GM18502 (cell line): ENCODE measurements around the gene PAPPA.

ENCODE experiments used
- ATAC-seq: cut with Tn5 transposase; IDR thresholded peaks from one replicate; pipeline ENCODE4 v1.9.1; 2021; ENCODE audit warnings: mild to moderate bottlenecking; ENCODE audit not compliant: unreplicated experiment, poor library complexity

The PAPPA gene

DNA sequence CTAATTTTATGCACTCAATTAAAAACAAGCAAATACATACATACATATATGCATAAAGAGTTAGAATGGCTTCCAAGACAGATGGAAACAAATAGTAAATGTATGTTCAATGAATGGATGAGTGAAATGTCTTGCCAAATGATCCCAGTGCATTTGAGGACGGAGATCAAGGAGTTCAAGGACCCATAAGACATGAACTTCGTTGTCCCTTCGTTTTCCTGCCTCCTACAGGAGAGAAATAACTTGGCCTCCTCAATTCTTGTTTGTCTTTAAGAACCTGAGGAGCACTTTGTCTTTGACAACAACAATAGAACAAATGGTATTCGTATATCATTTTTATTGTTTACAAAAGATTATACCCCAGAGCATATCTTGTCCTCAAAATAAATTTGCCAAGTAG, 2.4 kb upstream of the PAPPA start:
- ATAC-seq = no peak

DNA sequence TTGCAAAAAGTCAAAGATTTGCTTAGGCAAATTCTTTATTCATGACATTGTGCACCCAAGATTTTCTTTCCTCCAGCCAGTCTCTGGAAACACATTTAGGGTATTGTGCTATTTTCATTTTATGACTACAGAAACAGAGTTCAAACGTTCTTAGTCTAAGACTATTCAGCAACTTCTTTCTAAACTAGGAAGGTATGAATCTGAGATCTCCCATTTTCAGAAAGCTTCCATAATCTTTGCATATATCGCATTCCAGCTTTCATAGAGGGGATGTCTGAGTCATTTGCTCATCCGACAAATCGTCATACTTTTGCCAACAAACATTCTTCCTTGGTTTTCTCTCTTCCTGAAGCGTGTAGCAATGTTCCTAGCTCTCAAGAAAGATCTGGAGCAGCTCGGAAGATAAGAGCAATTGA, 1.6 kb upstream of the PAPPA start:
- ATAC-seq = no peak

DNA sequence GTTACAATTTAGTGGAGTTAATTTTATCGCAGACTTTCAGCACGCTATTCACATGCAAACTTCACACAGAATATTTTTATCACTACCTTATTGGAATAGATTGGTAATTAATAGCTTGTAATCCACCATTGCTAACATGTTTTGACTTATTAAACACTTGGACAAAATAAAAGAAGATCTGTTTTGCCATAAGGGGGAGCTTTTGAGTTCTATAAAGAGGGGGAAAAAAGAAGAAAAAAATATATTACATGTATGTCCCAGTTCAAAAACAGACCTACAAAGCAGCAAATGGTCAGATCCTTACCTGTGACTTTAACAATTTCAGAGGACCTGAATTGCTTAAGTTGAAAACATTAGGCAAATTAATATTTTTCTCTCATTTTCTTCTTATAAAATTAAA, 1.2 kb upstream of the PAPPA start:
- no peak for ATAC-seq

DNA sequence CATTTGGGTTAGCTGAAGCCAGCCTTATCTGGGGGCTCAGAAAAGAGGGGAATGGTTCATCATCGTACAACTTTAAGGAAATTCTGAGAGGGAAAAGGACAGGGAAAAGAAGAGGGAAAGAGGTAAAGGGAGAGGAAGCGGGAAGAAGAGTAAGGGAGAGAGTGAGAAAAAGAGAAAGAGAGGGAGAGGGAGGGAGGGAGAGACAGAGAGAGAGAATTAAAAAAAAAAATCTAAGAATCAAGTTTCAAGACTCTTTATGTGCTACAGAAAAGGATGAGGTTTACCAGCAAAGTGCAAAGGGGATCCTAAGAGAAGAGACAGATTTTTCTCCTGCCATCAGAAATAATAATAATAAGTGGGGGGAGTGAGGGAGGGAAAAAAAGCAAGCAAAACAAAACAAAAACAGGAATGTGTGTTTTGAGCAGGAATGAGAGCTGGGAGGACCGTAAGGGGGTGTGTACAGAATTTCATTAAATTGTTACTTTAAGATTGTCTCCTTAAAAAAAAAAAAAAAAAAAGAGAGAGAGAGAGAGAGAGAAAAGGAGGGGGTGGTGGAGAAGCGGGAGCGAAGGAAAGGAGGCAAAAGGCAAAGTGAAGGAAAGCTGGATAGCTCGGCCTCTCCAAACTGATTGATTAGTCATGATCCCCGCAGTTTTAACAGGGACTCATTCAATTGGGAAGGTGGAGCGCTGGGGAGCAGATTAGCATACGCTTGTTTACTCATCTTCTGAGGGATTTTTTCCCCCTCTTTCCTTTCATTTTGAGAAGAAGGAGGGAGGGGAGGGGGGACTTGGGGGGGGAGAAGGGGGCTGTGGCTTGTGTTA, 438 bp upstream of the PAPPA start:
- ATAC-seq = no peak

DNA sequence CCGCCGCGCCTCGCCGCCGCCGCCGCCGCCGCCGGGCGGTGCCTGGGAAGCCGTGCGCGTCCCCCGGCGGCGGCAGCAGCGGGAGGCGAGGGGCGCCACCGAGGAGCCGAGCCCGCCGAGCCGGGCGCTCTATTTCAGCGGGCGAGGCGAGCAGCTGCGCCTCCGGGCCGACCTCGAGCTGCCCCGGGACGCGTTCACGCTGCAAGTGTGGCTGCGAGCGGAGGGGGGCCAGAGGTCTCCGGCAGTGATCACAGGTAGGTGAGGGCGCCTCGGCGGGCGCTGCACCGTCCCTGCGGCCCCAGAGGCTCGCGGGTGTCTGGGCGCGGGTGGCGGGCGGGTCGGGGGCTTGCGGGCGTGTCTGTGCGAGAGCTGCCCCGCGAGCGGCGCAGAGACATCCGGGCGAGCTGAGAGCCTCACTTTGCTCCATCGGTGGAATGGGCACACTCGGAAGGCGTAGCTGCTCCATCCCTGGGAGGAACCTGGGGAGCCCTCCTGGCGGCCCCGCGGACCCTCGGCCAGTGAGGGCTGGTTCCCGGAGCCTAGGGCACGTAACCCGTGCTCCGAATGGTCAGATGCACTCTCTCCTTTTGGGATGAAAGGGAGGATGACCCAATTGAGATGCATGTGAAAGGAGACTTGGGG, 864 bp downstream of the PAPPA start:
- no peak for ATAC-seq

DNA sequence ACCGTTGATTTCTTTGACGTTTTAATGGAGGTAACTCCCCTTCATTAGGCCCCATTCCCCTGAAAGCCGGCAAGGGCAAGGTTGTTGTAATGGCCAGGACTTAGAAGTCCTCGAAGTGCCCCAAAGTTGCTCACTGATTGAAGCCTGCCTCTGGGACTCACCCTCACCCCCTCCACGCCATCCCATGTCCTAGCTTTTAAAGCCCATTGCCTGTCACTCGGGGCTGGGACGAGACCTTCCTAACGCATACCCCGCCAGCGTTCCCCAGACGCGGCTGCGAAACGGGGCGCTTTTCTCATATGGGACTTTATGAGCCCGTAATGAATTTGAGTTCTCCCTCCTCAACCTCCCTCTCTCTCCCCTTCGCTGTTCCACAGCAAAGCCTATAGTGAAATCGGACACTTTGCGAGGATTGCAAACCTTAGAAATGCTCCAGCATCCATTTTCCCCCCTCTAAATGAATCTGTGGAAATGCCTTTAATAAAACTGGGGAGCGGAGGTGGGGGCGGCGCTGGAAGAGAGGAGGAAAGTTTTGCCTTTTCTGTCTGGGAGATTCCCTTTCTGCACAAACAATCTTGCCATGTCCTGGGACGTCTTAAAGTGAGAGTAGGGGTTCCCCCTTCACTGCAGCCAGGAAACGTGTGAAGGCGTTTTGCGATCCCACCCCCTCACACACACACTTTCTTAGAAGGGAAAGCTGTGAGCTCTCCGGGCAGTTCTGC, 1.5 kb downstream of the PAPPA start:
- ATAC-seq = no peak

DNA sequence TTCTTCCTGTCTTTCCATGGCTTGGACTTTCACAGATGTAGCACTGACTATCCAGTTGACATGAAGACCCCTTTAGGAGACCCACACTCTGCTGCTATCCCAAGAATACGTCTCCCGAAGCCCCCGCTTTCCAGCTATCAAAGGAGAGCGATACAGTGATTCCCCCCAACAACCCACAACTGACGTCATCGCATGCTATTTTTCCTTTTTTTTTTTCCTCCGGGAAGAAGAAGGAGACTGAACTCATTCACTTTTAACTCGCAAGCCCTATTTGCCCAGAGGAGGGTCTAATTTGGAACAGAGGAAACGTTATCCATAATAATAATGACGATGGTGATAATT, 2.1 kb downstream of the PAPPA start:
- ATAC-seq = no peak

DNA sequence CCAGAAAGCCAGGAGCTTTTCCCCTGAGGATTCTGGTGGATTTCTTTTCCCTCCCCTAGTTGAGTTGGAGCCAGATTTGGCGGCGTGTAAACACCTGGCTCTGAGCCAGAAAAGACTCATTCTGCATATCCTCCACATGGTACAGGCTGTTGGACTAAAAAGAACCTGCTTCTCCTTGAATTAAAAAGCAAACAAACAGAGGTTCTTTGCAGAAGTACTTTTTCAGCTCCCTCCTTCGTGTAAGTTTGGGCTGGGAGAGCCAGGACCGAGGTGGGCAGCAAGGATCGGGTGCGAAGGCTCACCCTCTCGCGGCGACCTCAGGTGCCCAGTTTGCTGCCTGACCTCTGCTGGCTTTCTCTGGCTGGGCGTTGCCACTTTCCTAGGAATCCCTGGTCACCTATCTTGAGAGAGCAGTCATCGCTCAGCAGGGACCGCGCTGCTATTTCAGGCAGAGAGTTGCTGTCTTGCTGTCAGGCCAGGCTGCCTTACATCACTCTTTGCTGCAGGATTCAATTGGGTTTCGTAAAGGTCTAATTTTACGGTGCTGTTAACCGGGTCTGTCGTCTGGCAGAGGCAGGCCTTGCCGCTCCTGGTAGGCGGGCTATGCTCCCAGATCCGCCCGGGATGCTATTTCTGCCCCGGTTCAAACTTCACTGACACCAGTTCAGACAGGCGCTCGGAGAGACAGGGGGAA, 3.2 kb downstream of the PAPPA start:
- no peak for ATAC-seq

DNA sequence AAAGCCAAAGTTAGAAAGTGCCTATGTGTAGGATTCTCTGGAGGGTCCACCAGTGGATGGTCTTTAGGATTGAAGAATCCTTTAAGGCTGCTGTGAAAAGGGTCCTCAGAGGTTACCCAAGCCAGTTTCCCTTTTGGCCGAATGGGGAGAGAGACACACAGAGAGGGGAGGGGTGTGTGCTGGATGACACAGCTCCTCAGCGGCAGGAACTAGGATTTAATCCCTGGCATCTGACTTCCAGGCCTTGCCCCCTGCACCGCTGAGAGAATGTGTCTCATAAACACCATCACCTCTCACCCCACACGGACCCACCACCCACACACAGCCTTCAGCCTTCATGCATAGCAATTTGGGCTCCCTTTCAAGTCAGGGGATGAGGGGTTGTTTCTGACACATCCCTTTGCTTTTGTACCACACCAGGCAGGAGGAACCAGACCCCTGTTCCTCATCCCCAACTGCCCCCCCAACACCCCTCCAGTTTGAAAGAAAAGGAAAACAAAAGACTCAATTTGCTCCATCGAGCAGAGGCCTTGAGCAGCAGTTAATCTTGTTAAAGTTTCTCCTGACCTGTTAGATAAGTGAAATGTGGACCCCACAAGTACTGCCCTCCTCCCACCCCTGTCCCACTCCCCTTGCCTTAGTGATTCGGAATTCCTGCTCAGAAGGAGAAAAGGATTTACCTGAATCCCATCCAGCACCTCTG, 4.0 kb downstream of the PAPPA start:
- no peak for ATAC-seq

DNA sequence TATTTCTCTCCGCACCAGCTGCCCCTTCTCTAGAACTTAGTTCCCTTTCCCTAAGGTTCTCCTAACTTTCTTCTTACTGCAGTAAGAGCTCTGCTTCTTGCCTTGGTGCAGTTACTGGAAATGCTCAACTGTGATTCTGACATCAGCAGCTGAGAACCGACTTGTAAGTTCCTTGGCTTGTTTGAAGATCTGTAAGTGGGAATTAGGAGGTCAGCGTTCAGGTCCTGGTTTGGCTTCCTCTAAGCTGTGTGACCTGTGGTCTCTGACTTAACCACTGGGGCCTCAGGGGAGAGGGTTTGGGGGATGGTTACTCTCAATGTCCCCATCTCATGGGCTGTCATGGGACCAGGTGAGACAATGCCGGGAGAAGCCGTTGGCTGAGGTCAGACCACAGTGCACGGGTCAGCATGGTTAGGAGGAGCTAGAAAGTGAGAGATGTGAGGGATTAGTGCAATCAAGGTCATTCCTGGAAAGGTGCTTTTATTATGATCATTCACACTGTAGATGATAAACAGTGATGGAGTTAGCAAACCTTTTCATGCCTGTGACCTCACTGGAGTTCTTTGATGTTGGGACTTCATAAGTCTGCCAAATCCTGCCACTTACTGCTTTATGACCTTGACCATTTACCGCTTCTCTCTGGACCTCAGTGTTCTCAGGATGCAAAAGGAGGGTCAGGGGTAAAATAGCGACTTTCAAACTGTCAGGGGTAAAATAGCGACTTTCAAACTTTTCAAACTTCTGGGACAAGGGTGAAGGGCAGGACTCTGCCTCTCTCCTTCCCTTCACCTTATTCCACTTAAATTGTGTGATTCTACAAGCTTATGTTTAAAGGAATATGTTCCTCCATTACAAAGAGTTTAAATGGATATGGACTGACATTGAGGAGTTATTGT, 7.3 kb downstream of the PAPPA start:
- no peak for ATAC-seq

DNA sequence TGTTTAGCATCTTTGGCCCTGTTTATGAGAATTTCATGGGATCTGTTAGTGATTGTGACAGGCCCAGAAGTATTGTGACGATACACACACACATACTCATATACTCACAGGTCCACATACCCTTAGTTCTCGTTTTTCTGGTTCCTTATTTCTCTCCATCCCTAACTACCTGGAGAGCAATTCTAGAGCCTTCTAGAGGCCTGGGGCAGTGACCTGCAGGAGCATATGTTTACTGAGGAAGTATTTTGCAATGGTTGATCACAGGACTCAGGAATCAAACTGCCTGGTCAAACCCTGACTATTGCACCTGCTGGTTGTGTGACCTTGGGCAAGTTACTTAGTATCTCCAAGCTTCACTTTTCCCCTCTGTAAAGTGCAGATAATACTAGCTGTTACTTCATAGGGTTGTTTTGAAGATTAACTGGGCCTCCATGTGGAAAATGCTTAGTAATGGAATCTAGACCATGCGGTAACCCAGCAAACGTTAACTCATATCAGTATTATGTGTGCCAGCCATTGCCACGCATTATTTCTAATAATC, 8.7 kb downstream of the PAPPA start:
- ATAC-seq = no peak

DNA sequence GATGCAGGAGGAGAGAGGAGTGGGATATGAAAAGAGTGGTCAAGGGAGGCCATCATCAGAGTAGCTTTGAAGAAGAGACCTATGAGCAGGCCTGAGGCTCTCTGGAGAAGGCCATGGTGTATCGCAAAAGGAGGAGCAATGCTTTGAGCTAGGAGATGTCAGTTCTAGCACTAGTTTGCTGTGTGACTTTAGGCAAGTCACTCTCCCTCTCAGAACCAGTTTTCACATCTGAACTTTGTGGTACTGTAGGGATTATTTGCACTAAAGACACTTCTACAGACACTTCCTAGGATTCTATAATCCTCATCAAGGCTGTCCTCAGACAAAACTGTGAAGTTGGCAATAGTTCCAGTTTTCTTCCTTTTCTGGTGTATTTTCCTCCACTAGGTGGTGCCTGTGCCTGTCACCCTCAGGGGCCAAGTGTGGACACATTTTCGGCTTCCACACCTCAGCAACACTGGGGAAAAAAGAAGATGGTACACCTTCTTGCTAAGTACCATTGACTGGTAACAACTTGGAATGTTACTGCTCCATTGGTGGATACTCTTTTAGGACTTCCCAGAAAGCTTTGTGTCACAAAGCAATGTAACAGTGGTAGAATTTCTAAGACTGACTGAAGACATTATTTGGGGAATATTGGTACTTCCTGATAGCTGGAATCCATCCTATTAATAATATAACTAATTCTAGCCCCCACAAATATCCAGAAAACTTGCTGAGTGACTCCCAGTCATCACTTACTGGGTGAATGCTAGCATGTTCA, 9.9 kb downstream of the PAPPA start:
- no peak for ATAC-seq

DNA sequence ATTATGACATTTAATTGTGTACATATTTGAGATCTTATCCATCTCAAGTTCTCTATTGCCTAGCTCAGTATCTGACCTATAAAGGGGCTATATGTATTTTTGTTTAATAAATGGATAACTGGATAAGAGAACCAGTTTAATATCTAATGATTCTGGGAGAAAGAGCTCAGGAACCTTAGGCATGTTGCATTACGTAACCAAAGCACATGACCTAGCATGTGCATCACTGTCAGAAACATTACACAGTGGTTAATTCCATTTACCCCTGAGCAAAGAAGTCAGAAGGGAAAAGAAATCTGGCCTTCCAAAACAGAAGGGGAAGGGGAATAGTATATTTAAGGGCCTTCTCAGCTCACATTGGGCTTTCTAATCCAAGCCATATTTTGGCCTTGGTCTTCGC, 12.3 kb downstream of the PAPPA start:
- ATAC-seq = no peak

DNA sequence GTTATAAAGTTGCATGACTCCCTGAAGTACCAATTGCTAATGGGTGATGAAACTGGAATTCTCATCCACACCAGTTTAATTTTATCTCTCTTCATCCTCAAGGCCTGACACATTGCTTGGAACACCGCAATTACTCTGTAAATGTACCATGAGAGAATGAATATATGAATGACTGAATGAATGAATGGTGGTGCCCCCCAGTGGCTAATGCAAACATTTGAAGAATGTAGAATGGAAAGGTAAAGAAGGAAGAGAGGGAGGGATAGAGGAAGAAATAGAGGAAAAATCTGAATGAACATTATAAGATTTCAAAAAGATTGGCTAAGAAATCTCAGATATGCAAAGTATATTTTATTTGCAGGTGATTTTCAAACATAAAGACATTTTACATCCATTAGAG, 13.1 kb downstream of the PAPPA start:
- no peak for ATAC-seq

DNA sequence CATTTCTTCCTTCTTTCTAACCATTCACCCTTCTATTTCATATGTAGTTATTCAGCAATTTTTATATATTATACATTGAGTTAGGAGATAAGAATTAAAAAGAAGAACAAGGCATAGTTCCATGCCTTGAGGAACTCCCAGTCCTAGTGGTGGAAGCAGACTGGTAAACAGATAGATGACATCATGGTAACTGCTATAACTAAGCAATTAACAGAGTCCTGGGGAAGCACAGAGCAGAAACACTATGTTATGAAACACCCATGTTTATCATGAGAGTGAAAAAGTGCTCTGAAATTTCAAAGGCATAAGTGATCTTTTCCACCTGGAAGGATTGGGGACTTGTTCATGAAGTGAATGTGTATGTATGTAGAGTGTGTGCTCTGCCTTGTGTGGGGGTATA, 14.6 kb downstream of the PAPPA start:
- no peak for ATAC-seq

DNA sequence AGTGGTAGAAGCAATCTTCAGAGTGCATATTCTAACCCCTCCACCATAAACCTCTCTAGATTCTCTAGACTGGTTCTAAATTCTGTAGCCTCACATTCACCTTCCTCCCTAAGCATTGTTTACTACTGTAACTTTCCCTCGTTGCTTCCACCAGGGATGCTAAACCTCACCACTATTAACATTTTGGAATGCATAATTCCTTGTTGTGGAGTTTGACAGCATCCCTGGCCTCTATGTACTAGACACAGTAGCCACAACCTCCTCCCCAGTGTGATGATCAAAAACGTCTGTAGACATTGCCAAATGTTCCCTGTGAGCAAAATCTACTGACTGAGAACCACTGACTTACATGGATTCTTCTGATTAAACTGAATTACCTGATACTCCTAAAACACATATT, 18.6 kb downstream of the PAPPA start:
- ATAC-seq = no peak

DNA sequence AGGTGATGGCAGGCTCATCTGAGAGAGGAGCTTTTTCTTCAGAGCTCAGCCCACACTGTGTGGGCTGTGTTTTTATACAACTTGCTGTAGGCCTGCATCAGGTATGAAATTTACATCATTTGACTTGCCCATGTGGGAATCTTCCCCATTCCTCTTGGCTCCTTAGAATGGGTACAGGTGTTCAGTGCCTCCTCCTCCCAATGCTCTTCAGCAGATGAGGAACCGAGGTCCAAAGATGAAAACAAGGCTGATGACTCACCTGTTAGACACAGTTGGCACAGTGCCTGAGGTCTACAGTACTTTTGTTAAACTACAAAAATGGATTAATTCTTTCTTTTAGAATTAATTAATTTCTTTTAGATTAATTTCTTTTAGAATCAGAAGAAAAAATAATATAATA, 20.8 kb downstream of the PAPPA start:
- no peak for ATAC-seq

DNA sequence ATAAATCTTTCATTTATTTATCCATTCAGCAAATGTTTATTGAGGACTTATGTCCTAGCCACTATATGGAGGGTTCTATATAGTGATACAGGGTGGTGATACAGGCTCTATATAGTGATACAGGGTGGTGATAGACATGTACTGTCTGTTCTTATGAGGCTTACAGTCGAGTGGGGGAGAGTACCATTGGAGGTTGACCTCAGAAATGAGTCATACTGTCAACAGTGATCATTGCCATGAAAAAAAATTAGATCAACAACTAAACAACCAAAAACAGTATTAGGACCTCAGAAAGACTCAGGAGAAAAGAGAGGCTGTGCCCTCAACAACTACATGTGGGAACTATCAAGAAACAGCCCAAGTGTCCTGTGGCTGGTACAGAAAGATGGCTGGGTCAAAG, 22.0 kb downstream of the PAPPA start:
- no peak for ATAC-seq
